ENCODE data around the gene MYCN.

DNA sequence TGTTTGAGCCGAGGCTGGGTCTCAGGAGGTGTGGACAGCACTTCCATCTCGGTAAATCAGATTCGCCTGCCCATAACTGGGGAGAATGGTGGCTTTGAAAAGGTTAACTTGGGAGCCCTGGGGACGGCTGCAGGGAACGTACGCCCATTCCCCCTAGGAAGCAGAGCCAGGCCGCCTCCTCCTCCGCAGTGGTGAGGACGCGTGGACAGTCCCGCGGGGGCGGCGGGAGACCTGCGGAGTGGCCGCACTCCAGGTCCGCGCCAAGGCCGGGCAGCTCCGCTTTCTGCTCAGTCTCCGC, 845 bp upstream of the MYCN start:
- TF ChIP-seq, protein P1, sequence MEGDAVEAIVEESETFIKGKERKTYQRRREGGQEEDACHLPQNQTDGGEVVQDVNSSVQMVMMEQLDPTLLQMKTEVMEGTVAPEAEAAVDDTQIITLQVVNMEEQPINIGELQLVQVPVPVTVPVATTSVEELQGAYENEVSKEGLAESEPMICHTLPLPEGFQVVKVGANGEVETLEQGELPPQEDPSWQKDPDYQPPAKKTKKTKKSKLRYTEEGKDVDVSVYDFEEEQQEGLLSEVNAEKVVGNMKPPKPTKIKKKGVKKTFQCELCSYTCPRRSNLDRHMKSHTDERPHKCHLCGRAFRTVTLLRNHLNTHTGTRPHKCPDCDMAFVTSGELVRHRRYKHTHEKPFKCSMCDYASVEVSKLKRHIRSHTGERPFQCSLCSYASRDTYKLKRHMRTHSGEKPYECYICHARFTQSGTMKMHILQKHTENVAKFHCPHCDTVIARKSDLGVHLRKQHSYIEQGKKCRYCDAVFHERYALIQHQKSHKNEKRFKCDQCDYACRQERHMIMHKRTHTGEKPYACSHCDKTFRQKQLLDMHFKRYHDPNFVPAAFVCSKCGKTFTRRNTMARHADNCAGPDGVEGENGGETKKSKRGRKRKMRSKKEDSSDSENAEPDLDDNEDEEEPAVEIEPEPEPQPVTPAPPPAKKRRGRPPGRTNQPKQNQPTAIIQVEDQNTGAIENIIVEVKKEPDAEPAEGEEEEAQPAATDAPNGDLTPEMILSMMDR (IDR thresholded peaks at IDR 0.05): no peak
- TF ChIP-seq ZFX (IDR thresholded peaks at IDR 0.05; ENCODE audit: borderline replicate concordance): no peak
